Measurements from ENCODE around the gene SMARCA2. TPM values are rescaled to one million over a fixed set of nuclear protein-coding genes. Genes with fewer than 3 reads are reported as not detected.

Gene SMARCA2
- total and polyA plus RNA-seq, 9 of the 15 experiments (the other 6 are each of a cell fraction or from before 2014, with no cell fraction given), result 8.0 to 34.8 (median 25.5) TPM

- TF ChIP-seq ZNF23 (CRISPR knock-in tag; IDR thresholded peaks at IDR 0.05) (no peak), SIRT6 (IDR thresholded peaks at IDR 0.05; ENCODE audit: low read depth, low read length) (no peak), POLR2A (conservative IDR thresholded peaks at IDR 0.05) (no peak), ZNF174 (CRISPR knock-in tag; IDR thresholded peaks at IDR 0.05) (no peak), ZNF395 (CRISPR knock-in tag; IDR thresholded peaks at IDR 0.05) (no peak)
Measured at GRCh38 chr9:2241836-2242741, 226.9 kb downstream of the SMARCA2 start (continued).

GRCh38 chr9:2242831-2243330 lies 227.7 kb downstream of the SMARCA2 start:
- CTCF ChIA-PET (ENCODE audit: low intra/inter-chr PET ratio), result no interaction called here
- BruUV-seq (replicated peaks), result no TSS peak
- Histone ChIP-seq H3K36me3 (ENCODE audit: control insufficient read depth, insufficient read depth, low read length) (no peaks in the 10 kb centered on the region), H3K9ac (ENCODE audit: insufficient read depth in 1 of 2, low read depth in 2 of 2, low read length in 2 of 2) (no peak overlapping the region), H3K9me3 (replicated peaks; ENCODE audit: control insufficient read depth, insufficient read depth, low read depth, low read length) (no peaks in the 10 kb centered on the region), H3K4me3 (no peak overlapping the region), H2AFZ (ENCODE audit: low read depth, low read length) (peak overlapping the region; percentile 92; the same call in 1 of the 2 replicates), H3K27ac (ENCODE audit: extremely low read depth, low read depth, low read length) (no peak overlapping the region), H3K9me1 (ENCODE audit: control insufficient read depth, insufficient read depth, low read length) (no peaks in the 10 kb centered on the region), H4K20me1 (replicated peaks; ENCODE audit: control insufficient read depth, insufficient read depth, low read length) (no peaks in the 10 kb centered on the region), H3K4me2 (ENCODE audit: insufficient read depth, low read length) (peak overlapping the region; percentile 79), H3K79me2 (ENCODE audit: control insufficient read depth, insufficient read depth, low read length) (no peaks in the 10 kb centered on the region), H3K27me3 (ENCODE audit: control insufficient read depth in 2 of 2, insufficient read depth in 2 of 2, low read length in 2 of 2) (peaks cover 0 to 8% of the 10 kb centered on the region in 2 experiments; a peak in 2 of 5 replicates), H3K4me1 (replicated peaks in 1 of 2; ENCODE audit: control insufficient read depth in 2 of 2, insufficient read depth in 2 of 2, low read length in 2 of 2) (peaks cover 5 to 12% of the 10 kb centered on the region in 2 experiments; a peak in 3 of 5 replicates)
- ATAC-seq (no peak), DNase-seq (ENCODE audit: extremely low read depth in 1 of 4, low spot score in 3 of 4) (no peak), FAIRE-seq (no peak)
- in situ Hi-C loops (cut with MboI) (no loop called here), intact Hi-C loops (cut with micrococcal nuclease) (no loop called here)
- 1% methylated on average over 10 of the region's 11 CpGs for WGBS (ENCODE audit: insufficient coverage, low coverage, missing lambda C conversion rate)
- POLR2A ChIA-PET, result interaction anchor here (0.7 to 0.8 kb wide), 2 partner anchors 14 to 1931 kb away, joined by 3 read pairs; no protein-coding TSS in a partner anchor
- TF ChIP-seq RBM15 (IDR thresholded peaks at IDR 0.05; ENCODE audit: insufficient read depth, low read length) (no peak), ZNF561 (CRISPR knock-in tag; conservative IDR thresholded peaks at IDR 0.05) (no peak), NRF1 (conservative IDR thresholded peaks at IDR 0.05 in 1 of 2, IDR thresholded peaks at IDR 0.05 in 1 of 2) (peak; percentile 61 to 66), GATA2 (CRISPR knock-in tag; IDR thresholded peaks at IDR 0.05) (no peak)

Small RNA genes lying within 50 kb of the gene (small RNA-seq; reads per million reads assigned to genes)
- gene RN7SL592P (not detected), gene RNU2-25P (0.15 reads per million)

Measured in K562 (cell line).